ENCODE measurements around the gene SNRNP25. TPM values are rescaled to one million over a fixed set of nuclear protein-coding genes. Genes with fewer than 3 reads are reported as not detected.

Gene SNRNP25
- total and polyA plus RNA-seq, 2 of the 8 experiments (the other 6 are each of a cell fraction or from before 2014, with no cell fraction given) = 53.0 to 58.4 TPM

- no peak overlapping the region for H2BK12ac ChIP-seq (ENCODE audit: low read depth, low read length)
- FAIRE-seq = no peak
Observed at GRCh38 chr16:83060-83603, 29.5 kb downstream of the SNRNP25 start.

More at GRCh38 chr16:83060-83603, 29.5 kb downstream of the SNRNP25 start:
- no peak overlapping the region for H3K23ac ChIP-seq (ENCODE audit: insufficient read length)
- TF ChIP-seq CBX5 (IDR thresholded peaks at IDR 0.05; ENCODE audit: low read depth, low read length) = no peak
- no peak for TF ChIP-seq CHD1 (IDR thresholded peaks at IDR 0.05; ENCODE audit: low read depth, low read length)
- TF ChIP-seq NRF1 (IDR thresholded peaks at IDR 0.05; ENCODE audit: low read depth, low read length) = no peak
- no peak for TF ChIP-seq CBX8 (IDR thresholded peaks at IDR 0.05; ENCODE audit: borderline replicate concordance, low read depth, low read length)
- no peak for TF ChIP-seq USF2 (IDR thresholded peaks at IDR 0.05; ENCODE audit: low read length)
- H2BK15ac ChIP-seq (ENCODE audit: low read length) = no peak overlapping the region
- H3K14ac ChIP-seq (ENCODE audit: insufficient read length) = no peak overlapping the region
- no peak overlapping the region for H3K4me3 ChIP-seq (ENCODE audit: extremely low read depth in 1 of 4, insufficient read depth in 2 of 4, low read depth in 3 of 4, low read length in 4 of 4)
- no peaks in the 10 kb centered on the region for H3K79me1 ChIP-seq (ENCODE audit: low read depth, low read length)
- no peak overlapping the region for H3K4ac ChIP-seq (replicated peaks; ENCODE audit: insufficient read length, low read depth, low read length)
- H3K79me2 ChIP-seq (ENCODE audit: control insufficient read depth in 1 of 2, insufficient read depth in 2 of 2, low read length in 2 of 2) = no peaks in the 10 kb centered on the region
- peaks cover 0 to 18% (median 7%) of the 10 kb centered on the region in 4 experiments; a peak in 5 of 7 replicates for H3K4me1 ChIP-seq (replicated peaks in 1 of 4; ENCODE audit: control insufficient read depth in 3 of 4, insufficient read depth in 4 of 4, low read length in 3 of 4)
- H2AK5ac ChIP-seq (ENCODE audit: low read depth, low read length) = peak overlapping the region; percentile 13; the same call in 1 of the 2 replicates
- no peak overlapping the region for H4K5ac ChIP-seq (ENCODE audit: insufficient read length, low read depth, low read length)
- H2BK20ac ChIP-seq (ENCODE audit: low read length) = no peak overlapping the region
- no peak overlapping the region for H2BK120ac ChIP-seq (replicated peaks; ENCODE audit: low read depth, low read length)
- POLR2A ChIA-PET (ENCODE audit: partially characterized antibody) = interaction anchor here (1.4 to 2.1 kb wide), 5 partner anchors 8 to 20 kb away, joined by 3 to 9 read pairs (median 5); no protein-coding TSS in a partner anchor
- no peak overlapping the region for H3K9ac ChIP-seq (replicated peaks in 1 of 4; ENCODE audit: extremely low read depth in 1 of 4, low read depth in 3 of 4, low read length in 3 of 4)
- no peak overlapping the region for H4K8ac ChIP-seq (ENCODE audit: extremely low read depth, insufficient read depth, low read length)
- no peak for DNase-seq (ENCODE audit: low read depth in 1 of 2, low spot score in 2 of 2)
- H3K23me2 ChIP-seq (ENCODE audit: low read depth, low read length) = peaks cover 7% of the 10 kb centered on the region; the same call in 1 of the 2 replicates
- peaks cover 7 to 15% of the 10 kb centered on the region in 2 experiments for H4K20me1 ChIP-seq (replicated peaks in 1 of 2; ENCODE audit: control insufficient read depth in 1 of 2, insufficient read depth in 2 of 2, low read length in 2 of 2)
- H3K56ac ChIP-seq (replicated peaks; ENCODE audit: insufficient read length, low read depth, low read length) = no peak overlapping the region
- CTCF ChIA-PET (ENCODE audit: partially characterized antibody) = interaction anchor here (1.2 to 25.7 kb wide), 4 partner anchors 8 to 24 kb away, joined by 3 to 856 read pairs (median 44); partner anchors contain the start of gene RHBDF1
- peaks cover 0 to 10% (median 7%) of the 10 kb centered on the region in 4 experiments; a peak in 7 of 8 replicates for H3K36me3 ChIP-seq (ENCODE audit: control insufficient read depth in 2 of 4, insufficient read depth in 4 of 4, low read length in 3 of 4)
- no peak overlapping the region for H4K91ac ChIP-seq (replicated peaks; ENCODE audit: insufficient read length, low read length)
- peaks cover 0 to 4% (median 2%) of the 10 kb centered on the region in 4 experiments; a peak in 3 of 7 replicates for H3K27me3 ChIP-seq (replicated peaks in 1 of 4; ENCODE audit: control insufficient read depth in 3 of 4, extremely low read depth in 1 of 4, insufficient read depth in 3 of 4, low read length in 3 of 4)
- no peaks in the 10 kb centered on the region for H3K9me3 ChIP-seq (ENCODE audit: insufficient read depth in 2 of 2, low read depth in 1 of 2, low read length in 1 of 2)
- H3K27ac ChIP-seq (ENCODE audit: low read depth, low read length) = no peak overlapping the region
- H2AFZ ChIP-seq (ENCODE audit: low read length) = no peak overlapping the region
- no peak overlapping the region for H3K18ac ChIP-seq (ENCODE audit: extremely low read depth, low read length)
- no peak overlapping the region for H2BK5ac ChIP-seq (ENCODE audit: low read depth, low read length)
- 90% methylated on average over 20 of the region's 31 CpGs; no CpG with 5 or more reads in 1 of the 2 experiments for WGBS, 2 experiments (ENCODE audit: extremely low coverage in 1 of 2, insufficient coverage in 1 of 2, insufficient read length in 1 of 2, insufficient replicate concordance in 2 of 2, low coverage in 1 of 2, low lambda C conversion rate in 2 of 2, missing lambda C conversion rate in 1 of 2)
- H3K4me2 ChIP-seq (ENCODE audit: insufficient read depth in 1 of 2, low read depth in 2 of 2, low read length in 2 of 2) = no peak overlapping the region
